ENCODE results near the gene WASF1. TPM values are rescaled to one million over a fixed set of nuclear protein-coding genes. Genes with fewer than 3 reads are reported as not detected.

WASF1 gene
- total RNA-seq, 1 experiment from 2014 or later, result 3.0 TPM

- ChIA-PET CTCF (no interaction called here), POLR2A (ENCODE audit: unreplicated experiment) (no interaction called here)
- intact Hi-C loops (cut with micrococcal nuclease), result no loop called here
- Histone ChIP-seq H3K4me3 (ENCODE audit: low read length) (no peak overlapping the region), H3K9me3 (ENCODE audit: low read length) (no peaks in the 10 kb centered on the region), H3K4me2 (ENCODE audit: low read length) (no peak overlapping the region), H3K27ac (ENCODE audit: low read length) (no peak overlapping the region), H3K79me2 (ENCODE audit: low read length) (no peaks in the 10 kb centered on the region), H3K27me3 (ENCODE audit: low read length) (no peaks in the 10 kb centered on the region), H3K4me1 (ENCODE audit: insufficient read depth, low read length) (no peaks in the 10 kb centered on the region), H3K9me2 (replicated peaks; ENCODE audit: low read length) (no peaks in the 10 kb centered on the region), H3K9ac (ENCODE audit: low read length) (no peak overlapping the region), H4K20me1 (ENCODE audit: low read length) (no peaks in the 10 kb centered on the region), H3K36me3 (ENCODE audit: low read depth, low read length) (peaks cover 2% of the 10 kb centered on the region; the same call in 1 of the 2 replicates), H3F3A (ENCODE audit: low read length, unreplicated experiment) (no peaks in the 10 kb centered on the region), H2AFZ (ENCODE audit: low read length) (no peak overlapping the region)
- ATAC-seq (no peak), DNase-seq (no peak)
- no TSS peak for BruUV-seq (replicated peaks)
- TF ChIP-seq EZH2phosphoT487 (IDR thresholded peaks at IDR 0.05; ENCODE audit: borderline replicate concordance, low read length), result no peak
- TF ChIP-seq CTCF (conservative IDR thresholded peaks at IDR 0.05; ENCODE audit: low read depth, low read length), result no peak
- no peak for TF ChIP-seq EZH2 (IDR thresholded peaks at IDR 0.05; ENCODE audit: low read length, unreplicated experiment)
Observed at GRCh38 chr6:110221738-110222137, 42.3 kb upstream of the WASF1 start.

- Histone ChIP-seq H2AFZ (ENCODE audit: low read length) (no peak overlapping the region), H3K9me3 (ENCODE audit: low read length) (no peaks in the 10 kb centered on the region), H3K4me2 (ENCODE audit: low read length) (no peak overlapping the region), H3K9ac (ENCODE audit: low read length) (no peak overlapping the region), H3K36me3 (ENCODE audit: low read depth, low read length) (peaks cover 13% of the 10 kb centered on the region; the same call in 1 of the 2 replicates), H3K4me3 (ENCODE audit: low read length) (no peak overlapping the region), H3F3A (ENCODE audit: low read length, unreplicated experiment) (no peaks in the 10 kb centered on the region), H4K20me1 (ENCODE audit: low read length) (no peaks in the 10 kb centered on the region), H3K27ac (ENCODE audit: low read length) (no peak overlapping the region), H3K27me3 (ENCODE audit: low read length) (no peaks in the 10 kb centered on the region), H3K79me2 (ENCODE audit: low read length) (no peaks in the 10 kb centered on the region), H3K9me2 (replicated peaks; ENCODE audit: low read length) (no peaks in the 10 kb centered on the region), H3K4me1 (ENCODE audit: insufficient read depth, low read length) (no peaks in the 10 kb centered on the region)
- no peak for DNase-seq
- CTCF ChIA-PET, result no interaction called here
- ATAC-seq, result no peak
- TF ChIP-seq EZH2 (IDR thresholded peaks at IDR 0.05; ENCODE audit: low read length, unreplicated experiment) (no peak), EZH2phosphoT487 (IDR thresholded peaks at IDR 0.05; ENCODE audit: borderline replicate concordance, low read length) (no peak), CTCF (conservative IDR thresholded peaks at IDR 0.05; ENCODE audit: low read depth, low read length) (no peak)
- no TSS peak for BruUV-seq (replicated peaks)
- intact Hi-C loops (cut with micrococcal nuclease), result no loop called here
- POLR2A ChIA-PET (ENCODE audit: unreplicated experiment), result no interaction called here
Observed at GRCh38 chr6:110217266-110217665, 37.8 kb upstream of the WASF1 start.

- Histone ChIP-seq H3F3A (ENCODE audit: low read length, unreplicated experiment) (no peaks in the 10 kb centered on the region), H2AFZ (ENCODE audit: low read length) (no peak overlapping the region), H3K27me3 (ENCODE audit: low read length) (no peaks in the 10 kb centered on the region), H3K36me3 (ENCODE audit: low read depth, low read length) (peaks cover 18% of the 10 kb centered on the region; the same call in 1 of the 2 replicates), H3K79me2 (ENCODE audit: low read length) (no peaks in the 10 kb centered on the region), H3K9me3 (ENCODE audit: low read length) (no peaks in the 10 kb centered on the region), H4K20me1 (ENCODE audit: low read length) (no peaks in the 10 kb centered on the region), H3K9ac (ENCODE audit: low read length) (no peak overlapping the region), H3K4me3 (ENCODE audit: low read length) (no peak overlapping the region), H3K27ac (ENCODE audit: low read length) (no peak overlapping the region), H3K9me2 (replicated peaks; ENCODE audit: low read length) (no peaks in the 10 kb centered on the region), H3K4me1 (ENCODE audit: insufficient read depth, low read length) (no peaks in the 10 kb centered on the region), H3K4me2 (ENCODE audit: low read length) (no peak overlapping the region)
- no TSS peak for BruUV-seq (replicated peaks)
- POLR2A ChIA-PET (ENCODE audit: unreplicated experiment), result no interaction called here
- CTCF ChIA-PET, result no interaction called here
- TF ChIP-seq CTCF (conservative IDR thresholded peaks at IDR 0.05; ENCODE audit: low read depth, low read length), result no peak
- TF ChIP-seq EZH2 (IDR thresholded peaks at IDR 0.05; ENCODE audit: low read length, unreplicated experiment), result no peak
- TF ChIP-seq EZH2phosphoT487 (IDR thresholded peaks at IDR 0.05; ENCODE audit: borderline replicate concordance, low read length), result no peak
- ATAC-seq (no peak), DNase-seq (no peak)
- intact Hi-C loops (cut with micrococcal nuclease), result no loop called here
Observed at GRCh38 chr6:110216140-110216539, 36.7 kb upstream of the WASF1 start.

Data from PC-3 (cell line).